A549 (cell line): ENCODE data around the gene COL15A1. TPM values are rescaled to one million over a fixed set of nuclear protein-coding genes. Genes with fewer than 3 reads are reported as not detected.
"Not testable (repeated sequence)": the region's sequence is repeated elsewhere in the genome, so short reads cannot be mapped to it uniquely, and the experiment has no call there.

ENCODE experiments used
- ATAC-seq, 2 experiments: fragments of 200-7000 bp in 1 of 2; fragments of >200 bp in 1 of 2; cut with Nextera tagmentation in 1 of 2; cut with Tn5 transposase in 1 of 2; 3 replicates each; pipeline versions ENCODE4 v1.8.0 to v1.9.1; 2018 to 2020; ENCODE audit warnings: mild to moderate bottlenecking in 1 of 2, moderate library complexity in 1 of 2
- CTCF ChIA-PET: fragments of 300-600 bp; sonication (Branson Sonifier 250); formaldehyde crosslinking; extraction: SDS; loops from one replicate; lab custom pipeline; 2021; ENCODE audit warnings: antibody characterized with exemption, inconsistent platforms; lab: Yijun Ruan, JAX
- POLR2A ChIA-PET: fragments of 350-600 bp; formaldehyde crosslinking; extraction: SDS; loops from one replicate; lab custom pipeline; 2021; ENCODE audit warnings: antibody characterized with exemption, inconsistent platforms; lab: Yijun Ruan, JAX
- DNase-seq, 2 experiments: peaks; one replicate each; pipeline versions ENCODE4 v3.0.0 to v3.0.0-alpha.2; 2011 to 2016; ENCODE audit warnings: low read depth in 1 of 2, low spot score in 1 of 2
- FAIRE-seq: peaks from 2 replicates; lab custom pipeline; 2011; peaks lifted over from hg19 to GRCh38; lab: Jason Lieb, UNC
- H3K27ac ChIP-seq, 2 experiments: fragments of >200 bp; sonication (Bioruptor Twin); formaldehyde crosslinking; 3 replicates each; pipeline ENCODE4 v1.5.1; 2016 to 2017
- H3K4me1 ChIP-seq: fragments of >200 bp; sonication (Bioruptor Twin); formaldehyde crosslinking; 3 replicates; pipeline ENCODE4 v1.6.1; 2016
- H3K4me2 ChIP-seq: fragments of >200 bp; sonication (Bioruptor Twin); formaldehyde crosslinking; 3 replicates; pipeline ENCODE4 v1.6.1; 2016
- H3K4me3 ChIP-seq: fragments of >200 bp; sonication (Bioruptor Twin); formaldehyde crosslinking; 3 replicates; pipeline ENCODE4 v1.5.1; 2016
- H3K9me3 ChIP-seq: fragments of >200 bp; sonication (Bioruptor Twin); formaldehyde crosslinking; 3 replicates; pipeline ENCODE4 v1.6.1; 2016
- BHLHE40 ChIP-seq: IDR thresholded peaks from 2 replicates; pipeline ENCODE4 v1.6.1; 2012; ENCODE audit warnings: low read depth, low read length, inconsistent platforms
- CBX2 ChIP-seq: fragments of 200-600 bp; sonication (generic); IDR thresholded peaks from 2 replicates; pipeline ENCODE4 v1.6.1; 2016; ENCODE audit warnings: low read depth, mild to moderate bottlenecking, borderline replicate concordance
- CHD4 ChIP-seq: fragments of 200-600 bp; sonication (generic); IDR thresholded peaks from 2 replicates; pipeline ENCODE4 v1.6.1; 2016; ENCODE audit warnings: antibody characterized with exemption, mild to moderate bottlenecking, borderline replicate concordance
- EHF ChIP-seq: fragments of 250-450 bp; sonication (Bioruptor Pico); IDR thresholded peaks from 2 replicates; pipeline ENCODE4 v1.5.0; 2020; ENCODE audit warnings: mild to moderate bottlenecking
- HDAC2 ChIP-seq: fragments of 200-600 bp; sonication (generic); IDR thresholded peaks from 2 replicates; pipeline ENCODE4 v1.6.1; 2016
- HOXA7 ChIP-seq: fragments of 250-450 bp; sonication (Bioruptor Pico); IDR thresholded peaks from 2 replicates; pipeline ENCODE4 v1.5.0; 2020; ENCODE audit warnings: mild to moderate bottlenecking, moderate library complexity
- HOXB13 ChIP-seq: fragments of 250-450 bp; sonication (Bioruptor Pico); IDR thresholded peaks from 2 replicates; pipeline ENCODE4 v1.5.0; 2020; ENCODE audit warnings: low read depth, mild to moderate bottlenecking, moderate library complexity
- MAFK ChIP-seq: fragments of 450-650 bp; IDR thresholded peaks from 2 replicates; pipeline ENCODE4 v1.6.1; 2014; ENCODE audit not compliant: partially characterized antibody
- MAZ ChIP-seq: fragments of 150-350 bp; IDR thresholded peaks from 2 replicates; pipeline ENCODE4 v1.6.1; 2014; ENCODE audit warnings: antibody characterized with exemption, low read depth, low read length, borderline replicate concordance
- NPAS2 ChIP-seq: fragments of 250-450 bp; sonication (Bioruptor Pico); IDR thresholded peaks from 2 replicates; pipeline ENCODE4 v1.8.0; 2022; ENCODE audit warnings: mild to moderate bottlenecking, moderate library complexity, borderline replicate concordance
- NR3C1 ChIP-seq: fragments of >200 bp; sonication (Bioruptor Twin); formaldehyde crosslinking; IDR thresholded peaks from 3 replicates; pipeline ENCODE4 v1.6.1; 2017
- POLR2A ChIP-seq: IDR thresholded peaks from 2 replicates; pipeline ENCODE4 v1.6.1; 2012; ENCODE audit warnings: mild to moderate bottlenecking, low read length
- RCOR1 ChIP-seq: fragments of 150-350 bp; IDR thresholded peaks from 2 replicates; pipeline ENCODE4 v1.6.1; 2014; ENCODE audit warnings: antibody characterized with exemption, low read length, low read depth
- RFX5 ChIP-seq: fragments of 450-650 bp; IDR thresholded peaks from 2 replicates; pipeline ENCODE4 v1.7.1; 2014; ENCODE audit warnings: antibody characterized with exemption, mild to moderate bottlenecking, moderate library complexity
- RNF2 ChIP-seq: fragments of 200-600 bp; sonication (generic); IDR thresholded peaks from 2 replicates; pipeline ENCODE4 v1.6.1; 2016; ENCODE audit warnings: low read depth, mild to moderate bottlenecking, antibody characterized with exemption, moderate library complexity, borderline replicate concordance
- SMC3 ChIP-seq: fragments of >200 bp; sonication (Bioruptor Twin); formaldehyde crosslinking; IDR thresholded peaks from 3 replicates; pipeline ENCODE4 v1.6.1; 2018; ENCODE audit warnings: inconsistent platforms
- TFCP2L1 ChIP-seq: fragments of 250-450 bp; sonication (Bioruptor Pico); IDR thresholded peaks from 2 replicates; pipeline ENCODE4 v1.5.0; 2021; ENCODE audit warnings: mild to moderate bottlenecking
- ZC3H11A ChIP-seq: fragments of 450-650 bp; IDR thresholded peaks from 2 replicates; pipeline ENCODE4 v1.6.1; 2014; ENCODE audit warnings: antibody characterized with exemption, mild to moderate bottlenecking
- ZFP36 ChIP-seq: fragments of 450-650 bp; IDR thresholded peaks from 2 replicates; pipeline ENCODE4 v1.6.1; 2014; ENCODE audit warnings: borderline replicate concordance; ENCODE audit not compliant: partially characterized antibody
- ZSCAN20 ChIP-seq: fragments of 250-450 bp; sonication (Bioruptor Pico); IDR thresholded peaks from 2 replicates; pipeline ENCODE4 v1.8.0; 2022; ENCODE audit warnings: mild to moderate bottlenecking, moderate library complexity
- WGBS: methylation state at CpG from one replicate; pipeline ENCODE4 v1.1.6; 2017; ENCODE audit errors: missing lambda C conversion rate; 5-methylcytosine and 5-hydroxymethylcytosine counted together
- polyA plus RNA-seq, 4 experiments: library from polyadenylated mRNA; depleted of rRNA in 3 of 4; stranded (reverse); fragments of >200 nt; fragmentation: RNase III in 1 of 4; extraction: RNeasy Plus Mini Kit Qiagen cat#74134 plus additional on column Dnase treatment in 1 of 4; gene quantifications; 2 replicates in 3 of 4; 3 replicates in 1 of 4; pipeline ENCODE4 v1.2.3, GENCODE V29; 2011 to 2017
- TF ChIP-seq, protein P1 (sequence below): fragments of >200 bp; sonication (Bioruptor Twin); formaldehyde crosslinking; IDR thresholded peaks from 3 replicates; pipeline ENCODE4 v1.5.1; 2016
- TF ChIP-seq, protein P2 (sequence below): fragments of 250-450 bp; sonication (Bioruptor Pico); IDR thresholded peaks from 2 replicates; pipeline ENCODE4 v1.5.0; 2020; ENCODE audit warnings: low read depth, mild to moderate bottlenecking, moderate library complexity
- TF ChIP-seq, protein P3 (sequence below): fragments of 450-650 bp; IDR thresholded peaks from 2 replicates; pipeline ENCODE4 v1.6.1; 2014; ENCODE audit warnings: antibody characterized with exemption
- TF ChIP-seq, protein P4 (sequence below): fragments of >200 bp; sonication (Bioruptor Twin); formaldehyde crosslinking; IDR thresholded peaks from 2 replicates; pipeline ENCODE4 v1.6.1; 2016

COL15A1 gene
- polyA plus RNA-seq, 2 of the 4 experiments (the other 2 are of a cell fraction), result 0.09 to 0.12 TPM

DNA sequence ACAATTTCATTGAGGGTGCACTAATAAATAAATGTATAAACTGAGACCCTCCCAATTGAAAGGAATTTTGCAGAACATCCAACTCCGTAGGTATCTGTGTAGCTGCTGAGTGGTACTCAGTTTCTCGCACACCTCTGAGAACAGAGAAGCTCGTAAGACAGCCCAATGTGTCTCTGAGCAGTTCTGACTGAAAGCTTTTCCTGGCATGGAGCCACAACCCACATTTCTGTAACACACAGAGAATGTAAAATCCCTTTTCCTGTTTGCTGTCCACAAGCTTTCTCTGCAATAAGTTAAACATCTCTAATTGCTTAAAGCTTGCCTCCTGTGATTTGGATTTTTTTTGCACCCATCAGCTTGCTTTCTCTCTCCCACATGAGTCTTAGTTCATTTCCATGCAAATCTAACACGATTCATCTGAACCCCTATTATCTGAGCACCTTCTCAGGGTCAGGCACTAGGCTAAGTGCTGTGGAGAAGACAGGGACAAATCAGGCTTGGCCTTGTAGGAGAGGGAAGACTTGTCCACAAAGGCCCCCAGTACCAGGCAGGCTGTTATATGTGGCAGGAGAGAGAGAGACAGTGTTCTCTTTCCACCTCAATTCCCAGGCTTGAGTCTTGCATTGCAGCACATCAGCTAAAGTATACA, 44.2 kb upstream of the COL15A1 start:
- no peak for DNase-seq
- Histone ChIP-seq H3K4me3 (no peak overlapping the region), H3K4me2 (no peak overlapping the region), H3K4me1 (no peaks in the 10 kb centered on the region), H3K9me3 (peaks cover 30% of the 10 kb centered on the region; the same call in 2 of the 3 replicates), H3K27ac (no peak overlapping the region)
- FAIRE-seq, result no peak
- no peak for TF ChIP-seq CHD4
- no peak for TF ChIP-seq ZC3H11A
- TF ChIP-seq EHF (CRISPR knock-in tag), result no peak
- POLR2A ChIA-PET, result no interaction called here
- CTCF ChIA-PET, result interaction anchor here (0.7 to 1.4 kb wide), 3 partner anchors 8 to 99 kb away, joined by 3 to 4 read pairs (median 4); no protein-coding TSS in a partner anchor
- ATAC-seq, result no peak
- WGBS, result 6% methylated on average over 4 of the region's 4 CpGs

DNA sequence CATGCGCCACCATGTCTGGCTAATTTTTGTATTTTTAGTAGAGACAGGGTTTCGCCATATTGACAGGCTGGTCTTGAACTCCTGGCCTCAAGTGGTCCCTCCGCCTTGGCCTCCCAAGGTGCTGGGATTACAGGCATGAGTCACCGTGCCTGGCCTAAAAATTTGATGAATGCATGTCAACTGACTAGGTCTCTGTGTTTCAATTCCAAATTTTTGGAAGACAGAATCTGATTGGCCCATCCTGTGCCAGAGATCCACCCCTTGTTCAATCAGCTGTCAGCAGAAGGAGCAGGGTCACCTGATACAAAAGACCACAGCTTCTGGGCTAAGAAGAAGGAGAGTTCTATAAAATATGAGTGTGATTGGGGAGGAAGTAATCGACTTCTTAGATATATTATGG, 43.5 kb upstream of the COL15A1 start:
- H3K9me3 ChIP-seq, result peaks cover 27% of the 10 kb centered on the region; the same call in 2 of the 3 replicates
- no peak overlapping the region for H3K4me2 ChIP-seq
- FAIRE-seq, result no peak
- H3K4me1 ChIP-seq, result no peaks in the 10 kb centered on the region
- H3K27ac ChIP-seq, result no peak overlapping the region
- TF ChIP-seq ZC3H11A (no peak), RNF2 (no peak), SMC3 (no peak), RCOR1 (no peak), TFCP2L1 (CRISPR knock-in tag) (no peak)
- TF ChIP-seq, protein P1, sequence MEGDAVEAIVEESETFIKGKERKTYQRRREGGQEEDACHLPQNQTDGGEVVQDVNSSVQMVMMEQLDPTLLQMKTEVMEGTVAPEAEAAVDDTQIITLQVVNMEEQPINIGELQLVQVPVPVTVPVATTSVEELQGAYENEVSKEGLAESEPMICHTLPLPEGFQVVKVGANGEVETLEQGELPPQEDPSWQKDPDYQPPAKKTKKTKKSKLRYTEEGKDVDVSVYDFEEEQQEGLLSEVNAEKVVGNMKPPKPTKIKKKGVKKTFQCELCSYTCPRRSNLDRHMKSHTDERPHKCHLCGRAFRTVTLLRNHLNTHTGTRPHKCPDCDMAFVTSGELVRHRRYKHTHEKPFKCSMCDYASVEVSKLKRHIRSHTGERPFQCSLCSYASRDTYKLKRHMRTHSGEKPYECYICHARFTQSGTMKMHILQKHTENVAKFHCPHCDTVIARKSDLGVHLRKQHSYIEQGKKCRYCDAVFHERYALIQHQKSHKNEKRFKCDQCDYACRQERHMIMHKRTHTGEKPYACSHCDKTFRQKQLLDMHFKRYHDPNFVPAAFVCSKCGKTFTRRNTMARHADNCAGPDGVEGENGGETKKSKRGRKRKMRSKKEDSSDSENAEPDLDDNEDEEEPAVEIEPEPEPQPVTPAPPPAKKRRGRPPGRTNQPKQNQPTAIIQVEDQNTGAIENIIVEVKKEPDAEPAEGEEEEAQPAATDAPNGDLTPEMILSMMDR, result no peak
- 49% methylated on average over 5 of the region's 5 CpGs for WGBS
- ChIA-PET POLR2A (no interaction called here), CTCF (interaction anchor here (0.9 to 1.4 kb wide), 2 partner anchors 11 to 98 kb away, joined by 3 to 4 read pairs; no protein-coding TSS in a partner anchor)
- no peak for DNase-seq
- H3K4me3 ChIP-seq, result no peak overlapping the region
- ATAC-seq, result no peak

DNA sequence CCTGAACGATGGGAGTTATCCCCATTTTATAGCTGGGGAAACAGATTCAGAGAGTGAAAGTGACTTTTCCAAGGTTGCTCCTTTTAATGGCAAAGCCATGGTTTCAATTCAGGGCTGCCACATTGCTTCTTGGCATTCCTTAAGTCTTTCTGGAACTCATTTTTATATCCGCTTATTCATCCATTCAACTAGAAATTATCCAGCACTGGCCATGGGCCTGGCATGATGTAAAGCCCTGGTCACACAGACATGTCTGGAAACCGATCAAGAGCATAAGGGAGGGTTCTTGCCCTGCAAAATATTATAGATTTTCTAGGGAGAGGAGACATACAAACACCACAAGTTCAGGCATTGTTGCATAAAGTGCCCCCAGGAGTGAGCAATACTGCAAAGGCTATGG, 43.0 kb upstream of the COL15A1 start:
- H3K9me3 ChIP-seq, result peaks cover 27% of the 10 kb centered on the region; the same call in 2 of the 3 replicates
- POLR2A ChIA-PET, result no interaction called here
- no peaks in the 10 kb centered on the region for H3K4me1 ChIP-seq
- TF ChIP-seq MAFK, result no peak
- no peak for TF ChIP-seq NPAS2 (CRISPR knock-in tag)
- TF ChIP-seq, all 56 proteins: peak for 0
- DNase-seq (no peak), ATAC-seq (no peak), FAIRE-seq (no peak)
- CTCF ChIA-PET, result interaction anchor here (0.9 to 1.0 kb wide), 2 partner anchors 52 to 98 kb away, joined by 3 read pairs; no protein-coding TSS in a partner anchor
- Histone ChIP-seq H3K27ac (no peak overlapping the region), H3K4me3 (no peak overlapping the region), H3K4me2 (no peak overlapping the region)
- WGBS, result 29% methylated on average over 3 of the region's 3 CpGs

DNA sequence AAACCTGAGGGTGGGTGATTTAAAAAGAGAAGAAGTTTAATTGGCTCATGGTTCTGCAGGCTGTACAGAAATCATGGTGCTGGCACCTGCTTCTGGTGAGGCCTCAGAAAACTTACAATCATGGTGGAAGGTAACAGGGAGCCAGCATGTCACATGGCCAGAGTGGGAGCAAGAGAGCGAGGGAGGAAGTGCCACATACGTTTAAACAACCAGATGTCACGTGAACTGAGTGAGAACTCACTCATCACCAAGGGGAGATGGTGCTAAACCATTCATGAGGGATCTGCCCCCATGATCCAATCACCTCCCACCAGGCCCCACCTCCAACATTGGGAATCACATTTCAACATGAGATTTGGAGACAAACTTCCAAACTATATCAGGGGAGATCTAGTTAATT, 41.9 kb upstream of the COL15A1 start:
- ATAC-seq, DNase-seq, H3K27ac ChIP-seq, H3K4me2 ChIP-seq, H3K4me3 ChIP-seq, POLR2A ChIA-PET, H3K4me1 ChIP-seq, FAIRE-seq: not testable (repeated sequence)
- peaks cover 17% of the 10 kb centered on the region; the same call in 2 of the 3 replicates for H3K9me3 ChIP-seq
- CTCF ChIA-PET, result interaction anchor here (1.0 kb wide), 1 partner anchor 54 kb away, joined by 3 read pairs; no protein-coding TSS in a partner anchor
- WGBS, result 21% methylated on average over 3 of the region's 3 CpGs

DNA sequence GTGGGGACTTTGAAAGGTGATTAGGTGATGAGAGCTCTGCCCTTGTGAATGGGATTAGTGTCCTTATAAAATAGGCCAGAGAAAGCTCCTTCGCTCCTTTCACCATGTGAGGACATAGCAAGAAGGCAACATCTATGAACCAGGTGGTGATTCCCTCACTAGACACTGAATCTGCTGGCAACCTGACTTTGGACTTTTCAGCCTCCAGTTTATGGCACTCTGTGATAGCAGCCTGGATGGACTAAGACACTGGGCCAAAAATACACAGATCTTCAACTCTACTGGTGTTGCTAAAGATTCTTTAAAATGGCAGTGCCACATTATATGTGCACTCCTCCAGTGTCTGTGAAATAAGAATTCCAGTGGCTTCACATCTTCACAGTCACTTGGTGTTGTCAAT, 41.2 kb upstream of the COL15A1 start:
- no peak for DNase-seq
- no peak overlapping the region for H3K27ac ChIP-seq
- H3K9me3 ChIP-seq, result peaks cover 10% of the 10 kb centered on the region; the same call in 1 of the 3 replicates
- 38% methylated on average over 1 of the region's 1 CpG for WGBS
- ATAC-seq, result no peak
- no peaks in the 10 kb centered on the region for H3K4me1 ChIP-seq
- no peak for FAIRE-seq
- TF ChIP-seq CBX2, result no peak
- TF ChIP-seq, protein P2, sequence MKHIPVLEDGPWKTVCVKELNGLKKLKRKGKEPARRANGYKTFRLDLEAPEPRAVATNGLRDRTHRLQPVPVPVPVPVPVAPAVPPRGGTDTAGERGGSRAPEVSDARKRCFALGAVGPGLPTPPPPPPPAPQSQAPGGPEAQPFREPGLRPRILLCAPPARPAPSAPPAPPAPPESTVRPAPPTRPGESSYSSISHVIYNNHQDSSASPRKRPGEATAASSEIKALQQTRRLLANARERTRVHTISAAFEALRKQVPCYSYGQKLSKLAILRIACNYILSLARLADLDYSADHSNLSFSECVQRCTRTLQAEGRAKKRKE (CRISPR knock-in tag), result no peak
- TF ChIP-seq ZSCAN20 (CRISPR knock-in tag), result no peak
- no peak for TF ChIP-seq HOXB13 (CRISPR knock-in tag)
- no peak for TF ChIP-seq HOXA7
- TF ChIP-seq, protein P3, sequence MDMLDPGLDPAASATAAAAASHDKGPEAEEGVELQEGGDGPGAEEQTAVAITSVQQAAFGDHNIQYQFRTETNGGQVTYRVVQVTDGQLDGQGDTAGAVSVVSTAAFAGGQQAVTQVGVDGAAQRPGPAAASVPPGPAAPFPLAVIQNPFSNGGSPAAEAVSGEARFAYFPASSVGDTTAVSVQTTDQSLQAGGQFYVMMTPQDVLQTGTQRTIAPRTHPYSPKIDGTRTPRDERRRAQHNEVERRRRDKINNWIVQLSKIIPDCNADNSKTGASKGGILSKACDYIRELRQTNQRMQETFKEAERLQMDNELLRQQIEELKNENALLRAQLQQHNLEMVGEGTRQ, result no peak
- no peak for TF ChIP-seq HDAC2
- TF ChIP-seq ZFP36, result no peak
- no peak for TF ChIP-seq POLR2A
- no peak for TF ChIP-seq BHLHE40
- TF ChIP-seq CHD4, result no peak
- no peak for TF ChIP-seq RFX5
- TF ChIP-seq MAZ, result no peak
- TF ChIP-seq NR3C1, result no peak
- TF ChIP-seq, protein P4, sequence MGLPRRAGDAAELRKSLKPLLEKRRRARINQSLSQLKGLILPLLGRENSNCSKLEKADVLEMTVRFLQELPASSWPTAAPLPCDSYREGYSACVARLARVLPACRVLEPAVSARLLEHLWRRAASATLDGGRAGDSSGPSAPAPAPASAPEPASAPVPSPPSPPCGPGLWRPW, result no peak
- TF ChIP-seq, all 56 proteins: peak for 0
- POLR2A ChIA-PET, result no interaction called here
- CTCF ChIA-PET, result interaction anchor here (0.6 kb wide), 1 partner anchor 236 kb away, joined by 5 read pairs; no protein-coding TSS in a partner anchor
- Histone ChIP-seq H3K4me3 (no peak overlapping the region), H3K4me2 (no peak overlapping the region)
